ELR (cell line): ENCODE data around the gene PAAF1.

Source experiments
- DNase-seq: peaks from one replicate; pipeline ENCODE4 v3.0.0-alpha.2; 2015; ENCODE audit warnings: low read depth

The PAAF1 gene

GRCh38 chr11:73972620-73973449 lies 96.0 kb downstream of the PAAF1 start:
- no peak for DNase-seq

GRCh38 chr11:73974604-73975478 lies 98.0 kb downstream of the PAAF1 start:
- no peak for DNase-seq

GRCh38 chr11:73975479-73975757 lies 98.6 kb downstream of the PAAF1 start:
- DNase-seq = no peak

GRCh38 chr11:73976451-73977151 lies 99.8 kb downstream of the PAAF1 start:
- DNase-seq = no peak

- no peak for DNase-seq
Measured at GRCh38 chr11:73977856-73978519, 101.2 kb downstream of the PAAF1 start.

GRCh38 chr11:73978576-73979086 lies 101.8 kb downstream of the PAAF1 start:
- no peak for DNase-seq

GRCh38 chr11:73980001-73980961 lies 103.5 kb downstream of the PAAF1 start:
- no peak for DNase-seq
